Gastrocnemius medialis (tissue), 4 donors: Measurements from ENCODE around the gene SLC22A2.

Source experiments
- POLR2A ChIP-seq, 2 donors: fragments of 450-650 bp; IDR thresholded peaks; one replicate each; pipeline ENCODE4 v1.6.1; 2017; ENCODE audit warnings: antibody characterized with exemption in 2 of 2, mild to moderate bottlenecking in 2 of 2, moderate library complexity in 2 of 2
- TF ChIP-seq, protein P1 (sequence below), 5 experiments: fragments of 450-650 bp in 3 of 5; fragments of 200-600 bp in 2 of 5; sonication (generic) in 2 of 5; IDR thresholded peaks in 4 of 5; conservative IDR thresholded peaks in 1 of 5; 1 replicate in 4 of 5; 2 replicates in 1 of 5; pipeline ENCODE4 v1.5.1; 2016 to 2019; ENCODE audit warnings: antibody characterized with exemption in 5 of 5, mild to moderate bottlenecking in 3 of 5, moderate library complexity in 3 of 5

DNA sequence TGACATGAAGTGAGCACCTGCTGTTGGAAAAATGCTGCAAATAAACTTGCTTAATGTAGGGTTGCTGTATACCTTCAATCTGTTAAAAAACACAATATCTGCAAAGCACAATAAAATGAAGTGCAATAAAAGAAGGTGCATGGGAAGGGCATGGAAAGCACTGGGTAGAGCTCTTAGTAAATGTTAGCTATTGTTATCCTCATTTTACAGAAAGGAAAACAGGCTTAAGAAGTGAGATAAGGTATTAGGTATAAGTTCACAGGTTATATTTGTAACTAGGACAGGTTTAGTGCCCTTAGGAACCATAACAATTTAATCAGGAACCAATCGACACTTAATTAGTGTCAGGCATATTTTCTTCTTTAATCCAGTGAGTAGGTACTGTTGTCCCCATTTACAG lies 36.7 kb downstream of the SLC22A2 start:
- no peak for TF ChIP-seq POLR2A (IDR thresholded peaks at IDR 0.05)
- TF ChIP-seq, protein P1, sequence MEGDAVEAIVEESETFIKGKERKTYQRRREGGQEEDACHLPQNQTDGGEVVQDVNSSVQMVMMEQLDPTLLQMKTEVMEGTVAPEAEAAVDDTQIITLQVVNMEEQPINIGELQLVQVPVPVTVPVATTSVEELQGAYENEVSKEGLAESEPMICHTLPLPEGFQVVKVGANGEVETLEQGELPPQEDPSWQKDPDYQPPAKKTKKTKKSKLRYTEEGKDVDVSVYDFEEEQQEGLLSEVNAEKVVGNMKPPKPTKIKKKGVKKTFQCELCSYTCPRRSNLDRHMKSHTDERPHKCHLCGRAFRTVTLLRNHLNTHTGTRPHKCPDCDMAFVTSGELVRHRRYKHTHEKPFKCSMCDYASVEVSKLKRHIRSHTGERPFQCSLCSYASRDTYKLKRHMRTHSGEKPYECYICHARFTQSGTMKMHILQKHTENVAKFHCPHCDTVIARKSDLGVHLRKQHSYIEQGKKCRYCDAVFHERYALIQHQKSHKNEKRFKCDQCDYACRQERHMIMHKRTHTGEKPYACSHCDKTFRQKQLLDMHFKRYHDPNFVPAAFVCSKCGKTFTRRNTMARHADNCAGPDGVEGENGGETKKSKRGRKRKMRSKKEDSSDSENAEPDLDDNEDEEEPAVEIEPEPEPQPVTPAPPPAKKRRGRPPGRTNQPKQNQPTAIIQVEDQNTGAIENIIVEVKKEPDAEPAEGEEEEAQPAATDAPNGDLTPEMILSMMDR (IDR thresholded peaks at IDR 0.05 in 4 of 5, conservative IDR thresholded peaks at IDR 0.05 in 1 of 5): no peak
